ENCODE results near the gene PAXIP1. TPM values are rescaled to one million over a fixed set of nuclear protein-coding genes. Genes with fewer than 3 reads are reported as not detected.
"Not testable (repeated sequence)": the region's sequence is repeated elsewhere in the genome, so short reads cannot be mapped to it uniquely, and the experiment has no call there.

The PAXIP1 gene
- total RNA-seq, 4 donors from 2014 or later, result 9.0 to 10.3 (median 9.8) TPM

- Histone ChIP-seq H3K9me3 (peaks cover 0 to 16% (median 0%) of the 10 kb centered on the region in 4 donors), H3K36me3 (no peaks in the 10 kb centered on the region), H3K4me3 (no peak overlapping the region), H3K27me3 (no peaks in the 10 kb centered on the region), H3K27ac (no peak overlapping the region), H3K4me1 (no peaks in the 10 kb centered on the region)
- TF ChIP-seq EP300 (IDR thresholded peaks at IDR 0.05), result no peak
- no peak for TF ChIP-seq CTCF (IDR thresholded peaks at IDR 0.05)
- TF ChIP-seq POLR2A (IDR thresholded peaks at IDR 0.05), result no peak
- 83% methylated on average over 4 of the region's 4 CpGs for WGBS, 2 donors
- DNase-seq (ENCODE audit: low spot score in 2 of 2), result no peak
Measured at GRCh38 chr7:155038335-155038734, 35.4 kb upstream of the PAXIP1 start.

GRCh38 chr7:155034495-155034894 lies 31.6 kb upstream of the PAXIP1 start:
- not testable (repeated sequence) for H3K27ac ChIP-seq; H3K4me3 ChIP-seq; H3K27me3 ChIP-seq; H3K9me3 ChIP-seq; H3K4me1 ChIP-seq; H3K36me3 ChIP-seq; DNase-seq (ENCODE audit: low spot score in 2 of 2)
- 88 to 89% methylated on average over 15 of the region's 15 CpGs for WGBS, 2 donors

GRCh38 chr7:155032978-155033377 lies 30.1 kb upstream of the PAXIP1 start:
- Histone ChIP-seq H3K27me3 (no peaks in the 10 kb centered on the region), H3K36me3 (no peaks in the 10 kb centered on the region), H3K27ac (no peak overlapping the region), H3K9me3 (peaks cover 0 to 5% (median 3%) of the 10 kb centered on the region in 4 donors), H3K4me3 (no peak overlapping the region), H3K4me1 (no peaks in the 10 kb centered on the region)
- TF ChIP-seq CTCF (IDR thresholded peaks at IDR 0.05), result no peak
- no peak for TF ChIP-seq POLR2A (IDR thresholded peaks at IDR 0.05)
- no peak for TF ChIP-seq EP300 (IDR thresholded peaks at IDR 0.05)
- WGBS, 2 donors, result 74 to 76% methylated on average over 6 of the region's 6 CpGs
- no peak for DNase-seq (ENCODE audit: low spot score in 2 of 2)

GRCh38 chr7:155027879-155028278 lies 25.0 kb upstream of the PAXIP1 start:
- Histone ChIP-seq H3K4me1 (no peaks in the 10 kb centered on the region), H3K36me3 (no peaks in the 10 kb centered on the region), H3K4me3 (no peak overlapping the region), H3K27ac (no peak overlapping the region), H3K27me3 (no peaks in the 10 kb centered on the region), H3K9me3 (peaks cover 0 to 5% (median 2%) of the 10 kb centered on the region in 4 donors)
- 90 to 95% methylated on average over 1 of the region's 1 CpG for WGBS, 2 donors
- TF ChIP-seq POLR2A (IDR thresholded peaks at IDR 0.05), result no peak
- no peak for TF ChIP-seq CTCF (IDR thresholded peaks at IDR 0.05)
- no peak for TF ChIP-seq EP300 (IDR thresholded peaks at IDR 0.05)
- no peak for DNase-seq (ENCODE audit: low spot score in 2 of 2)

- no peak for TF ChIP-seq CTCF (IDR thresholded peaks at IDR 0.05)
- TF ChIP-seq EP300 (IDR thresholded peaks at IDR 0.05), result no peak
- no peak for TF ChIP-seq POLR2A (IDR thresholded peaks at IDR 0.05)
- Histone ChIP-seq H3K27me3 (no peaks in the 10 kb centered on the region), H3K4me1 (no peaks in the 10 kb centered on the region), H3K36me3 (no peaks in the 10 kb centered on the region), H3K9me3 (no peaks in the 10 kb centered on the region), H3K4me3 (no peak overlapping the region), H3K27ac (no peak overlapping the region)
- DNase-seq (ENCODE audit: low spot score in 2 of 2), result no peak
- 60 to 72% methylated on average over 7 of the region's 7 CpGs for WGBS, 2 donors
Measured at GRCh38 chr7:155021699-155022145, 18.8 kb upstream of the PAXIP1 start.

GRCh38 chr7:155020996-155021395 lies 18.1 kb upstream of the PAXIP1 start:
- WGBS, 2 donors, result 60 to 63% methylated on average over 5 of the region's 5 CpGs
- Histone ChIP-seq H3K36me3 (no peaks in the 10 kb centered on the region), H3K9me3 (no peaks in the 10 kb centered on the region), H3K27me3 (no peaks in the 10 kb centered on the region), H3K4me3 (no peak overlapping the region), H3K4me1 (no peaks in the 10 kb centered on the region), H3K27ac (no peak overlapping the region)
- no peak for DNase-seq (ENCODE audit: low spot score in 2 of 2)
- TF ChIP-seq POLR2A (IDR thresholded peaks at IDR 0.05) (no peak), EP300 (IDR thresholded peaks at IDR 0.05) (no peak), CTCF (IDR thresholded peaks at IDR 0.05) (no peak)

Measured in tibial nerve (tissue), 4 donors.